PC-9 (cell line): Measurements from ENCODE around the gene GRK4.

ENCODE experiments used
- EZH2 ChIP-seq: fragments of 200-600 bp; sonication (generic); IDR thresholded peaks from 2 replicates; pipeline ENCODE4 v1.8.0; 2017; ENCODE audit warnings: antibody characterized with exemption, low read depth
- TF ChIP-seq, protein P1 (sequence below): fragments of 200-600 bp; sonication (generic); conservative IDR thresholded peaks from 2 replicates; pipeline ENCODE4 v1.6.1; 2017; ENCODE audit warnings: mixed run types, antibody characterized with exemption, mild to moderate bottlenecking, moderate library complexity

DNA sequence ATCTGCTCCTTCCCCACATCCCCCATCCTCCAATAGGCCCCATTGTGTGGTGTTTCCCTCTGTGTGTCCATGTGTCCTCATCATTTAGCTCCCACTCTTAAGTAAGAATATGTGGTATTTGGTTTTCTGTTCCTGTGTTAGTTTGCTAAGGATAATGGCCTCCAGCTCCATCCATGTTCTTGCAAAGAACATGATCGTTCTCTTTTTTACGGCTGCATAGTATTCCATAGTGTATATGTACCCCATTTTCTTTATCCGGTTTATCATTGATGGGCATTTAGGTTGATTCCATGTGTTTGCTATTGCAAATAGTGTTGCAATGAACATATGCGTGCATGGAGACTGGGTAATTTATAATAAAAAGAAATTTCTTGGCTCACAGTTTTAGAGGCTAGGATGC is 31.5 kb downstream of the GRK4 start:
- TF ChIP-seq, protein P1, sequence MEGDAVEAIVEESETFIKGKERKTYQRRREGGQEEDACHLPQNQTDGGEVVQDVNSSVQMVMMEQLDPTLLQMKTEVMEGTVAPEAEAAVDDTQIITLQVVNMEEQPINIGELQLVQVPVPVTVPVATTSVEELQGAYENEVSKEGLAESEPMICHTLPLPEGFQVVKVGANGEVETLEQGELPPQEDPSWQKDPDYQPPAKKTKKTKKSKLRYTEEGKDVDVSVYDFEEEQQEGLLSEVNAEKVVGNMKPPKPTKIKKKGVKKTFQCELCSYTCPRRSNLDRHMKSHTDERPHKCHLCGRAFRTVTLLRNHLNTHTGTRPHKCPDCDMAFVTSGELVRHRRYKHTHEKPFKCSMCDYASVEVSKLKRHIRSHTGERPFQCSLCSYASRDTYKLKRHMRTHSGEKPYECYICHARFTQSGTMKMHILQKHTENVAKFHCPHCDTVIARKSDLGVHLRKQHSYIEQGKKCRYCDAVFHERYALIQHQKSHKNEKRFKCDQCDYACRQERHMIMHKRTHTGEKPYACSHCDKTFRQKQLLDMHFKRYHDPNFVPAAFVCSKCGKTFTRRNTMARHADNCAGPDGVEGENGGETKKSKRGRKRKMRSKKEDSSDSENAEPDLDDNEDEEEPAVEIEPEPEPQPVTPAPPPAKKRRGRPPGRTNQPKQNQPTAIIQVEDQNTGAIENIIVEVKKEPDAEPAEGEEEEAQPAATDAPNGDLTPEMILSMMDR, result no peak
- TF ChIP-seq EZH2, result no peak
